Right lobe of liver (tissue), 6 donors: ENCODE data around the gene SEPTIN3. TPM values are rescaled to one million over a fixed set of nuclear protein-coding genes. Genes with fewer than 3 reads are reported as not detected.

Experiments
- ATAC-seq, 4 donors: fragments of 200-7000 bp; cut with Tn5 transposase; one replicate each; pipeline ENCODE4 v1.9.1; 2020; ENCODE audit warnings: mild to moderate bottlenecking in 4 of 4, moderate library complexity in 4 of 4
- DNase-seq, 3 donors: peaks; one replicate each; pipeline ENCODE4 v3.0.0-alpha.2; 2020
- H3K27ac ChIP-seq, 3 donors: fragments of 200-600 bp; one replicate each; pipeline ENCODE4 v1.8.0; 2022
- H3K27me3 ChIP-seq, 2 donors: fragments of 200-600 bp; one replicate each; pipeline ENCODE4 v1.8.0; 2022
- H3K36me3 ChIP-seq, 4 donors: fragments of 200-600 bp; sonication (generic) in 1 of 4; one replicate each; pipeline versions ENCODE4 v1.5.1 to v1.8.0; 2017 to 2022; ENCODE audit warnings: control low read depth in 1 of 4
- H3K4me1 ChIP-seq, 4 donors: fragments of 200-600 bp; sonication (generic) in 1 of 4; one replicate each; pipeline versions ENCODE4 v1.5.1 to v1.8.0; 2017 to 2022; ENCODE audit warnings: control low read depth in 1 of 4
- H3K4me3 ChIP-seq, 3 donors: fragments of 200-600 bp; one replicate each; pipeline ENCODE4 v1.8.0; 2022
- H3K9me3 ChIP-seq, 4 donors: fragments of 200-600 bp; sonication (generic) in 1 of 4; one replicate each; pipeline versions ENCODE4 v1.5.1 to v1.8.0; 2017 to 2022; ENCODE audit warnings: control low read depth in 1 of 4
- POLR2A ChIP-seq: fragments of 450-650 bp; IDR thresholded peaks from one replicate; pipeline ENCODE4 v1.6.1; 2017; ENCODE audit warnings: antibody characterized with exemption, mild to moderate bottlenecking
- WGBS: methylation state at CpG from one replicate; pipeline ENCODE4 v1.1.6; 2018; ENCODE audit warnings: low coverage, low lambda C conversion rate; ENCODE audit not compliant: insufficient coverage; ENCODE audit errors: missing lambda C conversion rate; 5-methylcytosine and 5-hydroxymethylcytosine counted together
- intact Hi-C, 2 donors: fragments of 100-400 bp; cut with DNase I; formaldehyde crosslinking; loops; one replicate each; pipeline versions ENCODE4 v1.11.2 to v1.14.1; 2022
- total RNA-seq, 6 experiments: library from RNA; depleted of rRNA in 2 of 6; stranded (reverse); fragments of >200 nt in 2 of 6; fragmentation: NEBNext Ultra II Directional in 3 of 6; extraction: Animal tissue kit (Norgen Biotek cat#: 25700) in 3 of 6; gene quantifications; one replicate each; pipeline versions ENCODE4 v1.1.0 to v1.2.4, GENCODE V29; 2016 to 2023
- TF ChIP-seq, protein P1 (sequence below), 4 donors: fragments of 200-600 bp in 3 of 4; fragments of 450-650 bp in 1 of 4; IDR thresholded peaks; one replicate each; pipeline versions ENCODE4 v1.5.1 to v1.8.0; 2016 to 2022; ENCODE audit warnings: antibody characterized with exemption in 4 of 4, mild to moderate bottlenecking in 2 of 4
- donor health status: DM: no; HTN: yes; CAD: no.
- donor health status: DM: no; HTN: no; CAD: no.
- donor health status: DM: no; HTN: no; CAD: no.
- donor health status: DM: no; HTN: yes; CAD: no.
- donor health status: DM: no; HTN: yes; CAD: no.

SEPTIN3 gene
- total RNA-seq, 6 experiments from 2014 or later: 0.06 to 0.16 (median 0.07) TPM; not detected in 3

DNA sequence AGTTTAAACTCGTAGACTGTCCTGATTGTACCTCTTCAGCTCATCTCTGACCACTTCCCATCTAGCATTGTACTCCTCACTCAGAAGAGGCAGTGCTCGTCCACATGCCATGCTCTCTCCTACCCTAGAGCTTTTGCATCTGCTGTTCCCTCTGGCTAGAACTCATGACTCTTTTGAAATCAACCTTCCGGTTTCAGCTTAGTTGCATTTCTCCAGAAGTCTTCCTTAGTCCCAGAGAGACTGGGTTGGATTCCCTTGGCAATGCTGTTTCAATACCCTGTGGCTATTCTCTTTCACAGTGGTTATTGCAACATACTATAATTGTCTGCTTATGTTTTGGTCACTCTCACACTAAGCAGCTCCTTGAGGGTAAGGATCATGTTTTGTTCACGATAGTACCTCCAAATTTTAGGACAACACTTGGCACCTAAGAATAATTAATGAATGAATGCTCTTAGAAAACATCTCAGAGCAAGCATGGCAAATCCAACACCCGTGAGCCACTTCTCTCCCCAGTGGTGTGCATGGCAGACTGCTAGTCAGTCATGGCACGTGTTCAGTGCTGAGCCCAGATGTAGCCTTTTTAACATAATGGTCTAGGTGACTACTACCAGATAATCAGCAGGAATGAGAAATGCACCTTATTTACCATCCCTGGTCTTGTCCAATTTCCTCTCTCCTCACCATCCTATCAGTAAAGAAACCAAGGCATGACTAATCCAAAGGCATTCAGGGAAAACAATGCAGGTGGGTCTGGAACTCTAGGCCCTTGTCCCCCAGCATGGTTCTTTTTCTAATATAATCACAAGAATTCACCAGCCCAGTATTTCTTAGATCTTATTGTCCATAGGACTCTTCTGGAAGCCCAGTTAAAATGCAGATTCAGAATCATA lies 14.5 kb downstream of the SEPTIN3 start:
- intact Hi-C loops: no loop called here
- ATAC-seq: peak in 3 of 4 donors; percentile 16 to 27 (median 26)
- WGBS: 56% methylated on average over 5 of the region's 6 CpGs

DNA sequence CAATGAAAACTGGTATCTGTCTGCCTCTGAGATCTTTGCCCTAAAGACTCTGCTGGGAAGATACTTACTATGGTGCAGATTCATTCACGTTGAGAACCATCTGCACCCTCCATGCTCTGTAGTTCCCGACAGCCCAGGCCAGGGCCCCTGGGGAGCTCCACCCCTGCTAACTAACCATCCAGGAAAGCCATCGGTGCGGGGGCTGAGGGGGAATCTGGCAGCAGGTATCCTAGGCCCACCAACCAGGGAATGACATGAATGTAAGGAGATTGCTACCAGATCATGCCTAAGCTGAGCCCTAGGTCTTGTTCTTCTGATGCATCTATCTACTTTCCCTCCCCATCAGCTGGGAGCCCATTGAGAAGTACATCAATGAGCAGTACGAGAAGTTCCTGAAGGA lies 18.0 kb downstream of the SEPTIN3 start:
- Histone ChIP-seq H3K4me3 (no peak overlapping the region), H3K4me1 (no peaks in the 10 kb centered on the region), H3K9me3 (no peaks in the 10 kb centered on the region), H3K27me3 (no peaks in the 10 kb centered on the region), H3K36me3 (no peaks in the 10 kb centered on the region), H3K27ac (no peak overlapping the region)
- TF ChIP-seq, protein P1, sequence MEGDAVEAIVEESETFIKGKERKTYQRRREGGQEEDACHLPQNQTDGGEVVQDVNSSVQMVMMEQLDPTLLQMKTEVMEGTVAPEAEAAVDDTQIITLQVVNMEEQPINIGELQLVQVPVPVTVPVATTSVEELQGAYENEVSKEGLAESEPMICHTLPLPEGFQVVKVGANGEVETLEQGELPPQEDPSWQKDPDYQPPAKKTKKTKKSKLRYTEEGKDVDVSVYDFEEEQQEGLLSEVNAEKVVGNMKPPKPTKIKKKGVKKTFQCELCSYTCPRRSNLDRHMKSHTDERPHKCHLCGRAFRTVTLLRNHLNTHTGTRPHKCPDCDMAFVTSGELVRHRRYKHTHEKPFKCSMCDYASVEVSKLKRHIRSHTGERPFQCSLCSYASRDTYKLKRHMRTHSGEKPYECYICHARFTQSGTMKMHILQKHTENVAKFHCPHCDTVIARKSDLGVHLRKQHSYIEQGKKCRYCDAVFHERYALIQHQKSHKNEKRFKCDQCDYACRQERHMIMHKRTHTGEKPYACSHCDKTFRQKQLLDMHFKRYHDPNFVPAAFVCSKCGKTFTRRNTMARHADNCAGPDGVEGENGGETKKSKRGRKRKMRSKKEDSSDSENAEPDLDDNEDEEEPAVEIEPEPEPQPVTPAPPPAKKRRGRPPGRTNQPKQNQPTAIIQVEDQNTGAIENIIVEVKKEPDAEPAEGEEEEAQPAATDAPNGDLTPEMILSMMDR (IDR thresholded peaks at IDR 0.05): no peak
- TF ChIP-seq POLR2A: no peak
- DNase-seq: peak in 1 of 3 donors; percentile 17
- intact Hi-C loops: no loop called here
- ATAC-seq: no peak
- 75% methylated on average over 2 of the region's 5 CpGs for WGBS

More for the DNA sequence above, 14.5 kb downstream of the SEPTIN3 start:
- Histone ChIP-seq H3K9me3 (no peaks in the 10 kb centered on the region), H3K27me3 (no peaks in the 10 kb centered on the region), H3K4me1 (no peaks in the 10 kb centered on the region), H3K36me3 (no peaks in the 10 kb centered on the region), H3K27ac (no peak overlapping the region), H3K4me3 (no peak overlapping the region)
- no peak for TF ChIP-seq POLR2A
- TF ChIP-seq, protein P1 (IDR thresholded peaks at IDR 0.05): no peak
- peak in 1 of 3 donors; percentile 2 for DNase-seq

GRCh38 chr22:41989246-41989645 lies 20.0 kb downstream of the SEPTIN3 start:
- H3K27me3 ChIP-seq: no peaks in the 10 kb centered on the region
- no peaks in the 10 kb centered on the region for H3K4me1 ChIP-seq
- no peak overlapping the region for H3K27ac ChIP-seq
- WGBS: 72% methylated on average over 3 of the region's 4 CpGs
- DNase-seq (peak in 1 of 3 donors; percentile 27), ATAC-seq (peak in 1 of 4 donors; percentile 22)
- H3K36me3 ChIP-seq: no peaks in the 10 kb centered on the region
- no peaks in the 10 kb centered on the region for H3K9me3 ChIP-seq
- TF ChIP-seq, protein P1 (IDR thresholded peaks at IDR 0.05): no peak
- TF ChIP-seq POLR2A: no peak
- H3K4me3 ChIP-seq: no peak overlapping the region
- intact Hi-C loops: no loop called here

DNA sequence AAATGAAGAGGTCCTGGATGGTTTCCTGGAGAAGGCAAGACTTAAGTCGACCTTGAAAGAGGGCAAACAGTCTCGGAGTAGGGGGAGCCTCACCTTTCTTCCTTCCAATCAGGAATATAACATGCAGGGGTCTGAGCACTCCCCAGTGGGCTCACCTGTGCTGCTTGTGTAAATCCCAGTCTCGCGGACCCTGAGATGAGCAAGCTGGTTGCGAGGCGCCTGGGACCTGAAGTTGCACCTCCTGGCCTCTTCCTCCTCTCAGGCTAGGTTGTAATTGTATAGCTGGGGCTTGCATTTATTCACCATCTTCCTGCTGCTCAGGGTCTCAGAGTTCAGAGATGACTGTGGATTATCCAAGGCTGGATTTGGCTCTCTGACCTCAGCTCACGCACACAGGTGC lies 21.9 kb downstream of the SEPTIN3 start:
- WGBS: 70% methylated on average over 3 of the region's 7 CpGs
- peak in 1 of 3 donors; percentile 12 for DNase-seq

More for the DNA sequence above, 21.9 kb downstream of the SEPTIN3 start:
- Histone ChIP-seq H3K4me3 (no peak overlapping the region), H3K36me3 (no peaks in the 10 kb centered on the region), H3K27me3 (no peaks in the 10 kb centered on the region), H3K9me3 (no peaks in the 10 kb centered on the region), H3K4me1 (no peaks in the 10 kb centered on the region), H3K27ac (no peak overlapping the region)
- no peak for ATAC-seq
- intact Hi-C loops: no loop called here
- TF ChIP-seq, protein P1 (IDR thresholded peaks at IDR 0.05): no peak
- no peak for TF ChIP-seq POLR2A
